Lower leg skin (tissue), 3 donors: ENCODE measurements around the gene TXLNA.

Source experiments
- POLR2A ChIP-seq, 2 donors: fragments of 450-650 bp; IDR thresholded peaks; one replicate each; pipeline ENCODE4 v1.6.1; 2016 to 2017; ENCODE audit warnings: antibody characterized with exemption in 2 of 2, mild to moderate bottlenecking in 1 of 2, moderate library complexity in 1 of 2
- TF ChIP-seq, protein P1 (sequence below), 3 donors: fragments of 450-650 bp; IDR thresholded peaks; one replicate each; pipeline ENCODE4 v1.5.1; 2016; ENCODE audit warnings: antibody characterized with exemption in 3 of 3, mild to moderate bottlenecking in 3 of 3, moderate library complexity in 2 of 3

DNA sequence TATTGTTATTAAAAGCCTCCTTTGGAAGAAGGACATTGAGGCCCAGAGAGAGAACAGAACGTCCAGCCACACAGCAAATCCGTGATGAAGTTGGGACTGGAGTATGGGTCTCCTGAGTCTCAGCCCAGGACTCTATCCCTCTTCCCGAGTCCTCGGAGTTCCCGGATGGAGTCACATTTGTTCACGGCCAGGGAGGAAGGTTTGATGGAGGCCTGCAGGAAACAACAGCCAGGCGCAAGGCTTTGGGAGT lies 357 bp upstream of the TXLNA start:
- TF ChIP-seq, protein P1, sequence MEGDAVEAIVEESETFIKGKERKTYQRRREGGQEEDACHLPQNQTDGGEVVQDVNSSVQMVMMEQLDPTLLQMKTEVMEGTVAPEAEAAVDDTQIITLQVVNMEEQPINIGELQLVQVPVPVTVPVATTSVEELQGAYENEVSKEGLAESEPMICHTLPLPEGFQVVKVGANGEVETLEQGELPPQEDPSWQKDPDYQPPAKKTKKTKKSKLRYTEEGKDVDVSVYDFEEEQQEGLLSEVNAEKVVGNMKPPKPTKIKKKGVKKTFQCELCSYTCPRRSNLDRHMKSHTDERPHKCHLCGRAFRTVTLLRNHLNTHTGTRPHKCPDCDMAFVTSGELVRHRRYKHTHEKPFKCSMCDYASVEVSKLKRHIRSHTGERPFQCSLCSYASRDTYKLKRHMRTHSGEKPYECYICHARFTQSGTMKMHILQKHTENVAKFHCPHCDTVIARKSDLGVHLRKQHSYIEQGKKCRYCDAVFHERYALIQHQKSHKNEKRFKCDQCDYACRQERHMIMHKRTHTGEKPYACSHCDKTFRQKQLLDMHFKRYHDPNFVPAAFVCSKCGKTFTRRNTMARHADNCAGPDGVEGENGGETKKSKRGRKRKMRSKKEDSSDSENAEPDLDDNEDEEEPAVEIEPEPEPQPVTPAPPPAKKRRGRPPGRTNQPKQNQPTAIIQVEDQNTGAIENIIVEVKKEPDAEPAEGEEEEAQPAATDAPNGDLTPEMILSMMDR (IDR thresholded peaks at IDR 0.05): no peak
- no peak for TF ChIP-seq POLR2A (IDR thresholded peaks at IDR 0.05)
